Superior temporal gyrus (tissue), 1 donor: ENCODE data around the gene WSCD1.

Experiments
- DNase-seq: peaks from one replicate; pipeline ENCODE4 v3.0.0-alpha.2; 2016; ENCODE audit errors: extremely low spot score

The WSCD1 gene

DNA sequence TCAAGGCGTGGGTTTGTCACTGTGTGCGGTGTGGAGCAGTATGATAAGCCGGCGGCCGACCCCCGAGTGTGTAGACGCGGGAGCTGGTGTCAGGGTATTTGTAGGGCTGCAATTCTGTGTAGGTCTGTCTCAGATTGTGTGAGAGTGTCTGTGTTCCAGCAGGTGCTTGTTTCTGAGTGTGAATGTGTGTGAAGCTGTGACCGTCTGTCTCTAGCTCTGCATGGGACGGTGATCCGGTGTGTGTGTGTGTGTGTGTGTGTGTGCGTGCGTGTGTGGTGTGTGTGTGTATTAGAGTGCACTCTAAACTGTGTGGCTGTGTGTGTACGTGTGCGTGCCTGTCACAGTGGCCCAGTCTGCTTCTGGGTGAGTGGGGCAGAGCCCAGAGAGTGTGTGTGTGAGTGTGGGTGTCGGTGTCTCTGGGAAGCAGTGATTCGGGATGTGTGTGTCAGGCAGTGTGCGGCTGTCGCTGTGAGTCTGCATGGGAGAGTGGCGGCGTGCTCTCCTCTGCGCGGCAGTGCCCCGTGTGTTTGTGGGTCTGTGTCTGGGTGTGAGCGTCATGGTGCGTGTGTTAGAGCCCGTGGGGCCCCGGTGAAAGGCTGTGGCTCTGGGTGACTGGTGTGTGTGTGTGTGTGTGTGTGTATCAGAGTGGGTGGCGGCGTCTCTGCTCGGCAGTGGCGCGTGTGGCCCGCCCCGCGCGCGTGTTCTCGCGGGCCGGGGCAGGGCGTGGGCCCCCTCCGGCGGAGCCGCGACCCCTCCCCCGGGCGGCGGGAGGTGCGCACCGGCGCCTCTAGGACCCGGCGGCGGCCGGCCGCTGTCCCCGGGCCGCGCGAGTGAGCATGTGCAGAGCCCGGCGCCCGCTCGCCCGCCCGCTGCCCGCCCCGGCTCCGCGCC, at the start of gene WSCD1:
Gene WSCD1 (plus strand): TSS at position 841 of the 891 bp plus-strand sequence. CDS start 10,280 bp downstream, outside the sequence.
- peak; percentile 57 for DNase-seq

DNA sequence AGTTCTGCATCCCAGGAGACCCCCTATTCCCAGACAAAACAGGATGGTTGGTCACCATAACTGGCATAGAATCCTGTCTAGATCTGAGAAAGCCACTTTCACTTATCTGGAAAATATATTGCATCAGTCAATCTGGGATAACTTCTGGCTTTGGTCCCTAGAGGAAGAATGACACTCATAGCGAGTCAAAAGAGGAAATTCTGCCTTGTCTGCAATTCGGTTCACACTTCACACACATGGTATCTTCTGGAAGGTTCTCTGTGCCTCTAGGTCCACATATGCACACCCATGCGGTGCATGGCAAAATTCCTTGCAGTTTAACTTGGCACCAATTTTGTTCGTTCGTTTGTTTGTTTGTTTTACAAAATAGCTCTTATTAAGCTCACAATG, 49.2 kb upstream of the WSCD1 start:
- DNase-seq, result no peak

- DNase-seq, result no peak
Observed at GRCh38 chr17:6021627-6022026, 48.6 kb upstream of the WSCD1 start.

DNA sequence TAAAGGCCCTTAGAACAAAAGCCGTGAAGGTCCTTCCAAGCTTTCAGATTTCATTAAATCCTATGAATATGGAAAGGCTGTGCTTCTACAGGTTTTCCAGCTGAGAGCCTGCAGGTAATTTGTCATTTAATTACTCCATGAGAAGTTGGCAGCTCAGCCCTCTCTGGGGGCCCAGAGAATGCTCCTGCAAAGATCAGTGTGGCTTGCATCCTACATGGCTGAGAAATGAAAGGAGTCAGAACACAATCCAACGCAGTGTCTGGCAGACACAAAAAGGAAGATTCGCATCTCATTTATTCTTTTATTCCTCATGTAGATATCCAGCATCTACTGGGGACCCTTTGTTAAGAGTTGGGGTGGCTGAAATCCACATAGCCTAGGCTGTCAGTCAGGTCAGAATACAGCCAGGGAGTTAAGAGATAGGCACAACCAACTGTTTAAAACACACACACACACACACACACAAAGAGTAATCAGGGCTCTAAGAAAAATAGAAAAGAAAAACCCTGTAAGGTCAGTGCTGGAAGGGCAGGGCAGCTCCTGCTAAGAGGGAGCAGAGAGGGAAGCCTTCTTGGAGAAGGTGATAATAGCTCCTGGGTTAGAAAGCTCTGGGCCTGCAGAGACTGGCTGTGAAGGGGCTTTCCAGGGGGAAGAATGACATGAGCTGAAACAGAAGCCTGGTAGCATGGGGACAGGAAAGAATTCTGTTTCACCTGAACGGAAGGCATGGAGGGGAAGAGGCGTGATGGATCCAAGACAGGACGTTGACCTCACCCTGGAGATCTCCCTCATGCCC, 46.9 kb upstream of the WSCD1 start:
- no peak for DNase-seq

- DNase-seq, result no peak
Observed at GRCh38 chr17:6024576-6024975, 45.6 kb upstream of the WSCD1 start.

DNA sequence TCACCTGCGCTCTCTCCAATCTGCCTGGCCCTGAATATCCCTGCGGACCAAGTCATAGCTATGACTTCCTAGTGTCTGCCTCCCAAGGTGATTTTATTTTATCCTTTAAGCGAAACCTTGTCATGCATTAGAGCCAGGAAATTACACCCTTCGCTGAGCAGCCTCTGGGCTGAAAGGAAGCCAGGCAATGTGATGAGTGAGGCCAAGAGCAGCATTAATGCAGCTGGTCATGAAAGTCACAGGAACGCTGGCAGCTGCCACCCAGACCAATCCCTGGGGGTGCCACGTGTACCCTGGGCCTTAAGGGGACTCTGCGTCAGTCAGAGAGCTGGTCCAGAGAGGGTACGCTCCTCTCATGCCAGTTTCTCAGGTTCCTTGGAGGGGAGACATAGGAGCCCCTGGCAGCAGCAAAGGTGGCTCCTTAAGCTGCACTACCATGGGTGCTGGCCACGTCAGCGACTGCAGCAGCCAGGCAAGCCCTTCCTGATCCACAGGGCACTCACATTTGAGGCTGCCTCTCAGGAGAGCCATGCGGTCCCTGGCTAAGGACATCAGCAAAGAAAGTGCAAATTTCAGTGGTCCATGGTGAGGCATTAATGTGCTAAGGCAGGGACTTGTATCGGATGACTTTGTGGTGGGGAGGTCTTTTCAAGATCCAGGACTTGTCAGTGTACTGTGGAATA, 42.7 kb upstream of the WSCD1 start:
- no peak for DNase-seq

DNA sequence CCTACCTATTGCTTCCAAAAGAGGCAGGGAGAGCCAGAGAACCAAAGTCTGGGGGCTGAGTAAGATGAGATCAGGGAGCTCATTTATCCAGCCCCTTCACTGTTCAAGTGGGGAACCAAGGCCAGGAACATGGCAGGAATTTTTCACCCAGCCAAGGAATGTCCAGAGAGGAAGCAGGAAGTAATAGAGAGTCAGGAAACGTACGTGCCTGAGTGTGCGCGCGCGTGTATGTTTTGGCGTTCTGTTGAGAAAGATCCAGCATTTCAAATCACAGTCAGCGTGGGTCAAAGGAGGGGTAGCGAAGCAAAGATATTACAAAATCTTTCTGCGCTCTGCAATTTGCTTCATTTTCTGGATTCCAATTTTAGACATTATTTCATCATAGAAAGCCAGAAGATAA, 41.9 kb upstream of the WSCD1 start:
- no peak for DNase-seq

GRCh38 chr17:6035801-6036394, 34.3 kb upstream of the WSCD1 start:
- no peak for DNase-seq

- no peak for DNase-seq
Observed at GRCh38 chr17:6040504-6040903, 29.7 kb upstream of the WSCD1 start.

DNA sequence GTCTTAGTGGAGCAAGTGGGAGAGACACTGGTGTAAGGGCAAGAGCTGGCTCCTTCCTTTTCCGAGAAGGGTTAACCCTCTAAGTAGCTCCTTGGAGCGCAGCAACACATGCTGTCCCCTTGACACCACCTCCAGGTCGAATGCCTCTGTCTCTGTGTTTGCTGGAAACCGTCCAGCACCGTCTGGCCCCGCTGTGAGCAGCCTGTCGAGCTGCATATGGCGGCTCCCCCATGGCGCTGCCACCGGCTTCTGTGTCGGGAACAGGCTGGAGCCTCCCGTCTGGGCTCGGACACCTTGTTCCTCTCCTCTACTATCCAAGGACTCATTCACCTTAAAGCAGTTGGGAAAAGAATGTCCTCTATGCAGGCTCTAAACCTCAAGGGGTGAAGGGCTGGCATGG, 28.9 kb upstream of the WSCD1 start:
- no peak for DNase-seq

GRCh38 chr17:6043405-6043804, 26.8 kb upstream of the WSCD1 start:
- no peak for DNase-seq

DNA sequence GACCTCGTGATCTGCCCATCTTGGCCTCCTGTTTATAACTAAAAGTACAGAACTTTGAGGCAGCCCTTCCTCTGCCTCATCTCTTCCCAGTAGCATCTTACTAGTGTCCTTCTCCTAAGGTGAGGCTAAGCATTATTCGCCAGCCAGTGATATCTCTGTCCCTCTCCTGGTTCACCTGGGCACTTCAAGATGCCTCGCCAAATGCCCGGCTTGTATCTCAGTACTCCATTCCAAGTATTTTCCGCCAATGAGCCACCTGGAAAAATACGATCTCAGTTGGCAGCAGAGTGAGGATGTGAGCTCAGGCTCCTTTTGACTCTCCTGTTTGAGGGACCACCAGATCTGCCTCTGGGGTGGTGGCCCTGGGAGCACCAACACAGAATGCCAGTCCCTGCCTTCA, 25.9 kb upstream of the WSCD1 start:
- DNase-seq, result no peak

- DNase-seq, result peak; percentile 24
Observed at GRCh38 chr17:6045621-6046357, 24.4 kb upstream of the WSCD1 start.

DNA sequence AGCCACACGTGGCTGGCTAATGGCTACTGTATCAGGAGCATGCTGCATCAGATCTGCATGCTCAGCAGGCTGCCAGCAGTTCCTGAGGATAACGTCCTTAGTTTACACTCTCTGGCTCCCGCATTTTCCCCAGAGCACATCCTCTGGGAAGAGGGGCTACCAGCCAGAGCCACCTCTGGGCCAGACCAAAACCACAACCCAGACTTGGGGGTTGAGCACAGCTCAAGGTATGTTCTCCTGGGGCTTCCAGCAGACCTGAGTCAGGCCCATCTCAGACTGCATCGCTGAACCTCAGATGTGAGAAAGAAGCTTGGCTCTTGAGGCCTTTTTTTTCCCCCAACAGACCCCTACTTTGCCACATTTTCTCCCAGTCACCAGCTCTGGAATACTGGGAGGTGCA, 23.7 kb upstream of the WSCD1 start:
- DNase-seq, result no peak

- DNase-seq, result no peak
Observed at GRCh38 chr17:6046931-6047330, 23.2 kb upstream of the WSCD1 start.

- DNase-seq, result no peak
Observed at GRCh38 chr17:6047966-6048365, 22.2 kb upstream of the WSCD1 start.

DNA sequence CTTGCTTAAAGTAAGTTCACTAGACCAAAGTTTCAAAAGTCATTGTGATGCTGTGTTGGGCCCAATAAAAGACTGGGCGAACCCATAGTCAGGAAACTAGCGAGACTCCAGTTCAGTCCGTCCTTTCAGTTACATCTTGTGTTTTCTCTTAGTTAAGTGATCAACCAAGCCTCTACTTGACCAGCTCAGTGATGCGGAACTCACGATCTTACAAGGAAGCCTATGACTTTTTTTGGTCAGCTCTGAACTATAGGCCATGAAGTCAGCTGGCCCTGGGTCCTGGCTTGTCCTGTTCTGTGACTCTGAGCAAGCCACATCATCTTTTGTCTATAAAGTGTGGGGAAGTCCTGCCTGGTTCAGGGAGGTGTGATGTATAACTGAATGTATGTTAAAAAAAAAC, 21.7 kb upstream of the WSCD1 start:
- no peak for DNase-seq

- no peak for DNase-seq
Observed at GRCh38 chr17:6052926-6053325, 17.3 kb upstream of the WSCD1 start.

- DNase-seq, result no peak
Observed at GRCh38 chr17:6054372-6054771, 15.8 kb upstream of the WSCD1 start.

- DNase-seq, result no peak
Observed at GRCh38 chr17:6056104-6056503, 14.1 kb upstream of the WSCD1 start.

DNA sequence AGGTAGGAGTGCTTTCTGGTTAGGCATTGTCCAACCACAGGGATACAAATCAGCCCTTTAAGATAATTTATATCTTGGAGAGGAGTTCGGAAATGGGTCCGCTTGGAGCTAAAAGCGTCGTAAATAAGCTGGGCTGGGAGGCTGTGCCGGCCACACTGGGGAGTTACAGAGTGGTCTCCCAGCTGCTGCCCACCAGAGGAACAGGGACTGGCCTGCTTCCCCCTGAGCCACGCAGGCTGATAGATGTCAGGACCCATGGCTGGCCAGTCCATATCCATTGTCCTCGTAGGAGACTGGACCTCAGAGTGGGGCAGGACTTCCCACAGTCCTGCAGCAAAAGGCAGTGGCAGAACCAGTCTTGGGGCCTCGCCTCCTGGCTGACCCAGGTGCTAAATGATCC, 12.6 kb upstream of the WSCD1 start:
- DNase-seq, result no peak
